22Rv1 (cell line): ENCODE results near the gene ENTPD8.

Experiments used
- H3K27ac ChIP-seq: fragments of 450-650 bp; 2 replicates; pipeline ENCODE4 v1.5.1; 2017
- CTCF ChIP-seq: fragments of 450-650 bp; IDR thresholded peaks from 2 replicates; pipeline ENCODE4 v1.5.1; 2017; ENCODE audit warnings: mild to moderate bottlenecking
- ZFX ChIP-seq: fragments of 450-650 bp; IDR thresholded peaks from 2 replicates; pipeline ENCODE4 v1.6.1; 2017; ENCODE audit warnings: antibody characterized with exemption, borderline replicate concordance

The ENTPD8 gene

GRCh38 chr9:137445275-137445807 is 4.2 kb upstream of the ENTPD8 start:
- TF ChIP-seq CTCF: peak; percentile 95
- TF ChIP-seq ZFX: no peak
- H3K27ac ChIP-seq: no peak overlapping the region

DNA sequence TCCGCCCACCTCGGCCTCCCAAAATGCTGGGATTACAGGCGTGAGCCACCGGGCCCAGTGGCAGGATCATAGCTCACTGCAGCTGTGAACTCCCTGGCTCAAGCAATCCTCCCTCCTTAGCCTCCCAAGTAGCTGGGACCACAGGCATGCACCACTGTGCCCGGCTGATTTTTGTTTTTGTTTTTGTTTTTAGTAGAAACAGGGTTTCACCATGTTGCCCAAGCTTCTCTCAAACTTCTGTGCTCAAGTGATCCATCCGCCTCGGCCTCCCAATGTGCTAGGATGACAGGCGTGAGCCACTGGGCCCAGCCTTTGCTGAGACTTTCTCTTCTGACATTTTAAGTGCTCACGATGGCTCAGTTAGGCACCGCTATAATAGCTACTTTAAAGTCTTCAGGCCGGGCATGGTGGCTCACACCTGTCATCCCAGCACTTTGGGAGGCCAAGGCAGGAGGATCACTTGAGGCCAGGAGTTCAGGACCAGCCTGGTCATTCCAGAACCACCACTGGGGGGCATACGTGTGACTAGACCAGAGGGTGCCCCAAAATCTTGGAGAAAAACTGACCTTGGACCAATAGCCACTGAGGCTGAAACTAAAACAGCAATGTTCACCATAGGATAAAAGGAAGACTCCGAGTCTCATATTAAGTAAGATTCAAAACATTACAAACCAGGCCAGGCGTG is 3.1 kb upstream of the ENTPD8 start:
- no peak overlapping the region for H3K27ac ChIP-seq
- TF ChIP-seq CTCF (no peak), ZFX (no peak)

DNA sequence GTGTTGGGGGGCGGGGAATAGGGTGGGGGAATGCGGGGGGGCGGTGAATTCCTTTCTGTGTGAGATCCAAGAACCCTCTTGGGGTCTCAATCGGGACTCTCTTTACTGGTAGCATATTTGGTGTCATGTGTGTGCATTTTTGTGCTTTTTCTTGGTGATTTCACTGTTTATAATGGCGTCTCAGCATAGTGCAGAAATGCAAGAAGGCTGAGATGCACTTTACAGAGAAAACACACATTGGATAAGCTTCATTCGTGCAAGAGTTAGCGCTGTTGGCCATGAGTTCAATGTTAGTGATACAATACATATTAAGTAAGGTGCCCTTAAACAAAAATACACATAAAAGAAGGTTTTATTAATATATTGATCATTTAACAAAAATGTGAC is 771 bp upstream of the ENTPD8 start:
- TF ChIP-seq CTCF (no peak), ZFX (no peak)
- peak overlapping the region; percentile 21; the same call in 1 of the 2 replicates for H3K27ac ChIP-seq

- H3K27ac ChIP-seq: peak overlapping the region; percentile 25; the same call in 1 of the 2 replicates
- TF ChIP-seq ZFX (no peak), CTCF (no peak)
Observed at GRCh38 chr9:137439158-137439714, 1.9 kb downstream of the ENTPD8 start.

- TF ChIP-seq ZFX (no peak), CTCF (no peak)
- H3K27ac ChIP-seq: peak overlapping the region; percentile 25; the same call in 1 of the 2 replicates
Observed at GRCh38 chr9:137438591-137439157, 2.5 kb downstream of the ENTPD8 start.

- no peak overlapping the region for H3K27ac ChIP-seq
- TF ChIP-seq CTCF (no peak), ZFX (no peak)
Observed at GRCh38 chr9:137437691-137438590, 3.2 kb downstream of the ENTPD8 start.
